Ishikawa (cell line): ENCODE results near the gene PIEZO1.
A peak's percentile ranks its signal among the peaks of the same experiment; 100 is the strongest.

Source experiments
- CEBPB ChIP-seq: IDR thresholded peaks from 2 replicates; pipeline ENCODE4 v1.6.1; 2012
- CREB1 ChIP-seq: IDR thresholded peaks from 2 replicates; pipeline ENCODE4 v1.6.1; 2012; ENCODE audit warnings: low read depth
- EGR1 ChIP-seq: IDR thresholded peaks from 2 replicates; pipeline ENCODE4 v1.6.1; 2012
- EP300 ChIP-seq: IDR thresholded peaks from 2 replicates; pipeline ENCODE4 v1.6.1; 2012; ENCODE audit warnings: borderline replicate concordance
- FOXM1 ChIP-seq: IDR thresholded peaks from 2 replicates; pipeline ENCODE4 v1.6.1; 2012; ENCODE audit warnings: low read depth, borderline replicate concordance
- MAX ChIP-seq: IDR thresholded peaks from 2 replicates; pipeline ENCODE4 v1.6.1; 2012
- NFIC ChIP-seq: IDR thresholded peaks from 2 replicates; pipeline ENCODE4 v1.6.1; 2012
- RAD21 ChIP-seq: IDR thresholded peaks from 2 replicates; pipeline ENCODE4 v1.6.1; 2012; ENCODE audit warnings: low read depth
- TAF1 ChIP-seq: IDR thresholded peaks from 2 replicates; pipeline ENCODE4 v1.6.1; 2012; ENCODE audit warnings: low read depth, mild to moderate bottlenecking
- TCF12 ChIP-seq: IDR thresholded peaks from 2 replicates; pipeline ENCODE4 v1.6.1; 2012; ENCODE audit warnings: low read depth
- TEAD4 ChIP-seq: IDR thresholded peaks from 2 replicates; pipeline ENCODE4 v1.6.1; 2012
- USF1 ChIP-seq: IDR thresholded peaks from 2 replicates; pipeline ENCODE4 v1.6.1; 2012
- YY1 ChIP-seq: IDR thresholded peaks from 2 replicates; pipeline ENCODE4 v1.6.1; 2012; ENCODE audit warnings: low read depth
- ZBTB7A ChIP-seq: IDR thresholded peaks from 2 replicates; pipeline ENCODE4 v1.6.1; 2012; ENCODE audit warnings: low read depth
- TF ChIP-seq, protein P1 (sequence below): IDR thresholded peaks from 2 replicates; pipeline ENCODE4 v1.6.1; 2012; ENCODE audit warnings: low read depth, mild to moderate bottlenecking

PIEZO1 gene

GRCh38 chr16:88759245-88759975, 25.6 kb downstream of the PIEZO1 start:
- no peak for TF ChIP-seq EP300
- no peak for TF ChIP-seq RAD21
- no peak for TF ChIP-seq MAX
- TF ChIP-seq TCF12 = no peak
- TF ChIP-seq NFIC = no peak
- TF ChIP-seq EGR1 = no peak
- no peak for TF ChIP-seq CEBPB
- no peak; the same call in 1 of the 2 replicates for TF ChIP-seq ZBTB7A
- TF ChIP-seq USF1 = no peak
- TF ChIP-seq, protein P1, sequence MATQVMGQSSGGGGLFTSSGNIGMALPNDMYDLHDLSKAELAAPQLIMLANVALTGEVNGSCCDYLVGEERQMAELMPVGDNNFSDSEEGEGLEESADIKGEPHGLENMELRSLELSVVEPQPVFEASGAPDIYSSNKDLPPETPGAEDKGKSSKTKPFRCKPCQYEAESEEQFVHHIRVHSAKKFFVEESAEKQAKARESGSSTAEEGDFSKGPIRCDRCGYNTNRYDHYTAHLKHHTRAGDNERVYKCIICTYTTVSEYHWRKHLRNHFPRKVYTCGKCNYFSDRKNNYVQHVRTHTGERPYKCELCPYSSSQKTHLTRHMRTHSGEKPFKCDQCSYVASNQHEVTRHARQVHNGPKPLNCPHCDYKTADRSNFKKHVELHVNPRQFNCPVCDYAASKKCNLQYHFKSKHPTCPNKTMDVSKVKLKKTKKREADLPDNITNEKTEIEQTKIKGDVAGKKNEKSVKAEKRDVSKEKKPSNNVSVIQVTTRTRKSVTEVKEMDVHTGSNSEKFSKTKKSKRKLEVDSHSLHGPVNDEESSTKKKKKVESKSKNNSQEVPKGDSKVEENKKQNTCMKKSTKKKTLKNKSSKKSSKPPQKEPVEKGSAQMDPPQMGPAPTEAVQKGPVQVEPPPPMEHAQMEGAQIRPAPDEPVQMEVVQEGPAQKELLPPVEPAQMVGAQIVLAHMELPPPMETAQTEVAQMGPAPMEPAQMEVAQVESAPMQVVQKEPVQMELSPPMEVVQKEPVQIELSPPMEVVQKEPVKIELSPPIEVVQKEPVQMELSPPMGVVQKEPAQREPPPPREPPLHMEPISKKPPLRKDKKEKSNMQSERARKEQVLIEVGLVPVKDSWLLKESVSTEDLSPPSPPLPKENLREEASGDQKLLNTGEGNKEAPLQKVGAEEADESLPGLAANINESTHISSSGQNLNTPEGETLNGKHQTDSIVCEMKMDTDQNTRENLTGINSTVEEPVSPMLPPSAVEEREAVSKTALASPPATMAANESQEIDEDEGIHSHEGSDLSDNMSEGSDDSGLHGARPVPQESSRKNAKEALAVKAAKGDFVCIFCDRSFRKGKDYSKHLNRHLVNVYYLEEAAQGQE = no peak
- no peak for TF ChIP-seq TAF1
- no peak for TF ChIP-seq TEAD4
- TF ChIP-seq YY1 = no peak

DNA sequence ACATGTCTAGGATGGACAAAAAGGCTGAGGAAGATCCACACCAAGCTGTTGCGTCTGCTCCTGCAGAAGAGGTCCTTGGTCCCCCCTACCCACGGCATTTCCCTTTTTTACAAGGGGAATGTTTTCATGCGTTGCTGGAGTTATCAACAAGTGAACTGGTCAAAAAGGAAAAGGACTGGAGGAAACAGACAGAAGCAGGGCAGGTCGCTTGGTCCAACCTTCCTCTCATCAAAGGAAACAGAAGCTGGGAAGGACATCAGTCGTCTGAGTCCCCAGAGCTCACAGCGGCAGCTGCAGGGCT, 26.1 kb downstream of the PIEZO1 start:
- TF ChIP-seq ZBTB7A (no peak), NFIC (no peak), EP300 (no peak), YY1 (no peak), TEAD4 (no peak), TCF12 (no peak), MAX (no peak), USF1 (no peak), TAF1 (no peak), CEBPB (no peak), FOXM1 (no peak), RAD21 (no peak), CREB1 (no peak), EGR1 (no peak)
- TF ChIP-seq, protein P1 = no peak

GRCh38 chr16:88758227-88758943, 26.6 kb downstream of the PIEZO1 start:
- TF ChIP-seq CREB1 = no peak
- peak; percentile 53; the same call in 1 of the 2 replicates for TF ChIP-seq EP300
- no peak; the same call in 1 of the 2 replicates for TF ChIP-seq USF1
- 0 out of 2 replicates have a peak, but pooled peaks have one; percentile 24 for TF ChIP-seq YY1
- TF ChIP-seq RAD21 = no peak; the same call in 1 of the 2 replicates
- peak; percentile 58; the same call in 1 of the 2 replicates for TF ChIP-seq MAX
- TF ChIP-seq CEBPB = no peak
- peak; percentile 75; the same call in 1 of the 2 replicates for TF ChIP-seq ZBTB7A
- TF ChIP-seq TAF1 = 0 out of 2 replicates have a peak, but pooled peaks have one; percentile 26
- no peak for TF ChIP-seq FOXM1
- peak; percentile 52 for TF ChIP-seq TEAD4
- TF ChIP-seq, protein P1 = no peak
- peak; percentile 68 for TF ChIP-seq TCF12
- peak; percentile 30; the same call in 1 of the 2 replicates for TF ChIP-seq NFIC
- TF ChIP-seq EGR1 = no peak
